Psoas muscle (tissue), 8 donors: ENCODE data around the gene SLIT3. TPM values are rescaled to one million over a fixed set of nuclear protein-coding genes. Genes with fewer than 3 reads are reported as not detected.
A peak's percentile ranks its signal among the peaks of the same experiment; 100 is the strongest.

Source experiments
- ATAC-seq, 4 donors: fragments of 200-7000 bp; cut with Tn5 transposase; one replicate each; pipeline ENCODE4 v1.9.1; 2020; ENCODE audit warnings: moderate library complexity in 3 of 4, mild to moderate bottlenecking in 2 of 4
- DNase-seq, 2 donors: peaks; one replicate each; pipeline ENCODE4 v3.0.0-alpha.2; 2020
- H3K27ac ChIP-seq: fragments of 200-600 bp; one replicate; pipeline ENCODE4 v1.8.0; 2022
- H3K27me3 ChIP-seq, 3 donors: fragments of 200-600 bp in 1 of 3; one replicate each; pipeline versions ENCODE4 v1.6.1 to v1.8.0; 2013 to 2022; ENCODE audit warnings: low read length in 2 of 3, mild to moderate bottlenecking in 2 of 3, moderate library complexity in 1 of 3; ENCODE audit not compliant: insufficient read depth in 3 of 3
- H3K36me3 ChIP-seq, 2 donors: fragments of 200-600 bp in 1 of 2; one replicate each; pipeline versions ENCODE4 v1.6.1 to v1.8.0; 2013 to 2022; ENCODE audit warnings: low read depth in 1 of 2, mild to moderate bottlenecking in 1 of 2, moderate library complexity in 1 of 2; ENCODE audit not compliant: insufficient read depth in 1 of 2
- H3K4me1 ChIP-seq: fragments of 200-600 bp; one replicate; pipeline ENCODE4 v1.8.0; 2022
- H3K4me3 ChIP-seq: fragments of 200-600 bp; one replicate; pipeline ENCODE4 v1.8.0; 2022; ENCODE audit warnings: mild to moderate bottlenecking
- H3K9me3 ChIP-seq: fragments of 200-600 bp; one replicate; pipeline ENCODE4 v1.8.0; 2022
- CTCF ChIP-seq: fragments of 200-600 bp; IDR thresholded peaks from one replicate; pipeline ENCODE4 v1.8.0; 2022; ENCODE audit warnings: antibody characterized with exemption
- WGBS, 3 donors: extraction: QIAGEN DNeasy Blood & Tissue Kit; methylation state at CpG; one replicate each; pipeline versions ENCODE4 v1.1.6 to v1.1.7; 2013; 5-methylcytosine and 5-hydroxymethylcytosine counted together
- intact Hi-C, 2 donors: fragments of 100-400 bp; cut with DNase I; formaldehyde crosslinking; loops; one replicate each; pipeline versions ENCODE4 v1.11.0 to v1.14.2; 2022
- polyA plus RNA-seq, 3 donors: library from polyadenylated mRNA; stranded (reverse); fragments of 200-250 nt; gene quantifications; one replicate each; pipeline ENCODE4 v1.2.3, GENCODE V29; 2013
- total RNA-seq, 4 donors: library from RNA; stranded (reverse); fragmentation: NEBNext Ultra II Directional in 2 of 4; extraction: Animal tissue kit (Norgen Biotek cat#: 25700) in 2 of 4; gene quantifications; one replicate each; pipeline versions ENCODE4 v1.2.1 to v1.2.4, GENCODE V29; 2021 to 2023
- donor health status: healthy with polysubstance abuse.
- donor health status: DM: no; HTN: no; CAD: no; lungs with moderate emphysema.
- donor health status: Bipolar disorder and iron deficiency.
- donor health status: healthy.
- donor health status: DM: yes; HTN: yes; CAD: no.
- donor health status: DM: no; HTN: no; CAD: no.
- donor health status: DM: no; HTN: no; CAD: no.
- donor health status: DM: yes; HTN: yes; CAD: no.

The SLIT3 gene
- total and polyA plus RNA-seq, 7 donors, result 0.81 to 5.9 (median 2.1) TPM

- TF ChIP-seq CTCF, result no peak
- intact Hi-C loops, result no loop called here
- H3K4me1 ChIP-seq, result no peaks in the 10 kb centered on the region
- no peak for ATAC-seq
- no peaks in the 10 kb centered on the region for H3K36me3 ChIP-seq
- whole genome bisulfite sequencing, 3 donors, result 72 to 84% (median 77%) methylated on average over 4 of the region's 4 CpGs
- DNase-seq, result no peak
- H3K9me3 ChIP-seq, result no peaks in the 10 kb centered on the region
- no peaks in the 10 kb centered on the region for H3K27me3 ChIP-seq
- H3K27ac ChIP-seq, result no peak overlapping the region
- no peak overlapping the region for H3K4me3 ChIP-seq
These were observed 640.2 kb downstream of the SLIT3 start for GRCh38 chr5:168660691-168661090.

- TF ChIP-seq CTCF, result no peak
- ATAC-seq, result no peak
- intact Hi-C loops, result no loop called here
- WGBS, 3 donors, result 83 to 86% (median 84%) methylated on average over 5 of the region's 5 CpGs
- Histone ChIP-seq H3K4me1 (no peaks in the 10 kb centered on the region), H3K9me3 (no peaks in the 10 kb centered on the region), H3K4me3 (no peak overlapping the region), H3K27ac (no peak overlapping the region), H3K27me3 (no peaks in the 10 kb centered on the region), H3K36me3 (no peaks in the 10 kb centered on the region)
- DNase-seq, result no peak
These were observed 641.6 kb downstream of the SLIT3 start for GRCh38 chr5:168659286-168659847.

DNA sequence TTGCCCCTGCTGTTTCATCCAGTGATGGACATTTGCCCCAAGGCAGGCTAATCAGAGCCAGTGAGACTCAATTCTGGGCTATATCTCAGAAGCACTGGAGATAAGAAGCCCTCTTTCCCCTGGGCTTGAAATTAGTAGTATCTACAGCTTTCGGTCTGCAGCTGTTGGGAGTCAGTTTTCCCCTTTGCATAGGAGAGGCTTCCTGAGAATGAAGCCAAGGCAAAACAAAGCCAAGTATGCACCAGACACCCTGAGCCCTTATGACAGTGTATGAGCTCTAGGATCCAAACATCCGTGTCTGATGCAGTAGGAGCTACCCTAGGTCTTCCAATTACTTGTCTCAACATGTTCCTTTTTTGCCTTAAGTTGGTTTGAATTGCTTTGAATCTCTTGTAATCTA is 642.5 kb downstream of the SLIT3 start:
- H3K4me1 ChIP-seq, result no peaks in the 10 kb centered on the region
- DNase-seq, result no peak
- ATAC-seq, result no peak
- no peak overlapping the region for H3K4me3 ChIP-seq
- H3K27ac ChIP-seq, result no peak overlapping the region
- intact Hi-C loops, result no loop called here
- H3K36me3 ChIP-seq, result no peaks in the 10 kb centered on the region
- WGBS, 3 donors, result 17 to 31% (median 28%) methylated on average over 2 of the region's 2 CpGs
- no peaks in the 10 kb centered on the region for H3K9me3 ChIP-seq
- no peak for TF ChIP-seq CTCF
- H3K27me3 ChIP-seq, result no peaks in the 10 kb centered on the region

DNA sequence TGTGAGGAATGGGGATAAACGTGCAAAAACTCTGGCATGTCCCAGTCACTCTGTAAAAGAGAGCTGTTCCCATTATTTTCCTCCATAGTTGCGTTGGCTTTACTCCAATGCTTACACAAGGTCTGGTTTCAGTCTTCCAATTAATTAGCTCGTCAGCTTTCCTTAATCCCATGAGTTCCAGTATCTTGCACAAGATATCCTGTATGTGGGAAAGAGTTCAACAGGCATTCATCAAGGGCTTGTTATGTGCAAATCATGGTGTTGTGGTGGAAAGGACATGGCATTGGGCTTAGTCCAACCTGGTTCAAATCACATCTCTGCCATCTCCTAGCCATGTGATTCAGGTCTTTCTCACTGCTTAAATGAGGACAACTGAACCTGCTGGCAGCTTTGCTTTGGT is 644.3 kb downstream of the SLIT3 start:
- DNase-seq (no peak), ATAC-seq (peak in 1 of 4 donors; percentile 54)
- Histone ChIP-seq H3K27me3 (peaks cover 0 to 4% (median 0%) of the 10 kb centered on the region in 3 donors), H3K27ac (no peak overlapping the region), H3K9me3 (no peaks in the 10 kb centered on the region), H3K4me1 (no peaks in the 10 kb centered on the region), H3K4me3 (no peak overlapping the region), H3K36me3 (no peaks in the 10 kb centered on the region)
- no peak for TF ChIP-seq CTCF
- intact Hi-C loops, result no loop called here
- 41 to 47% (median 41%) methylated on average over 3 of the region's 3 CpGs for WGBS, 3 donors

DNA sequence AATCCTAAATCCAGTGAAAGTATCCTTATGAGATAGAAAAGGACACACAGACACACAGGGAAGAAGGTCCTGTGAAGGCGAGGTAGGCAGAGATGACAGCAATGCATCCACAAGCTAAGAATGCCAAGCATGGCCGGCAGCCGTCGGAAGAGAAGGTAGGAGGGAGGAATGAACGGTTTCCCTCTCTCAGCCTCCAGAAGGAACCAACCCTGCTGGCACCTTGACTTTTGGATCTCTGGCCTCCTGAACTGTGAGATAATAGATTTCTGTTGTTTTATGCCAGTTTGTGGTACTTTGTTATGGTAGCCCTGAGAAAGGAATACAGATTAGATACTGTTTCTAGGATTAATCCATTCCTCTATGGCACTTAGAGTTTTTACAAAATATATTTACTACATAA is 645.6 kb downstream of the SLIT3 start:
- Histone ChIP-seq H3K27me3 (peaks cover 0 to 4% (median 0%) of the 10 kb centered on the region in 3 donors), H3K27ac (no peak overlapping the region), H3K36me3 (no peaks in the 10 kb centered on the region), H3K4me3 (no peak overlapping the region), H3K9me3 (no peaks in the 10 kb centered on the region), H3K4me1 (no peaks in the 10 kb centered on the region)
- intact Hi-C loops, result no loop called here
- DNase-seq, result no peak
- 92 to 96% (median 96%) methylated on average over 5 of the region's 5 CpGs for WGBS, 3 donors
- no peak for ATAC-seq
- TF ChIP-seq CTCF, result no peak
